ENCODE data around the gene DDIT3. TPM values are rescaled to one million over a fixed set of nuclear protein-coding genes. Genes with fewer than 3 reads are reported as not detected.

The DDIT3 gene
- total RNA-seq (2021) (15.6 and 17.3 TPM in 2 replicates), Bru-seq, nascent RNA (percentile 88 among the genes with signal in this experiment), BruChase-seq, experiment 1, labeled RNA remaining after a 2-hour chase (percentile 81 among the genes with signal in this experiment), BruChase-seq, experiment 2, labeled RNA remaining after a 6-hour chase (percentile 64 among the genes with signal in this experiment)
- long read RNA-seq, transcript DDIT3-201 (4 exons, 906 nt): major isoform, 35 of 51 reads
- long read RNA-seq, transcript DDIT3-202 (4 exons, 872 nt): minor isoform, 6 of 51 reads
- long read RNA-seq, partial matches to known transcripts: 2 of 51 reads
- long read RNA-seq, other reads (novel, unspliced or antisense): 5 of 51 reads

GRCh38 chr12:57520053-57520818 is at the start of gene DDIT3:
TSS of gene DDIT3 (minus strand) at chr12:57520514. CDS start at chr12:57517406, 3,108 bp downstream.
- H3K27ac ChIP-seq: peak within 1 kb of the TSS; percentile 99
- POLR2A ChIA-PET (ENCODE audit: unreplicated experiment): interaction anchor here (0.6 kb wide), 1 partner anchor 1165 kb away, joined by 6 read pairs; no protein-coding TSS in a partner anchor
- H2AFZ ChIP-seq: peak within 1 kb of the TSS; percentile 66
- no peaks in the 10 kb centered on the region for H3K9me2 ChIP-seq (ENCODE audit: insufficient read depth)
- DNase-seq: peak; percentile 91 to 99
- intact Hi-C loops (cut with micrococcal nuclease; ENCODE audit: unreplicated experiment): no loop called here
- CTCF ChIA-PET: interaction anchor here (0.5 kb wide), 1 partner anchor 31 kb away, joined by 3 read pairs; no protein-coding TSS in a partner anchor
- H3F3A ChIP-seq (ENCODE audit: insufficient read depth, low read depth): peaks cover 63% of the 10 kb centered on the region
- peak within 1 kb of the TSS; percentile 97 for H3K4me3 ChIP-seq
- BruUV-seq (replicated peaks): TSS peak; percentile 72
- H3K27me3 ChIP-seq (ENCODE audit: insufficient read depth, low read depth): no peaks in the 10 kb centered on the region
- H3K79me2 ChIP-seq (ENCODE audit: low read depth): peaks cover 61% of the 10 kb centered on the region
- peaks cover 43% of the 10 kb centered on the region for H3K36me3 ChIP-seq (ENCODE audit: low read depth)
- peak within 1 kb of the TSS; percentile 93 for H3K4me2 ChIP-seq
- peaks cover 34% of the 10 kb centered on the region for H3K4me1 ChIP-seq (replicated peaks; ENCODE audit: insufficient read depth)
- TF ChIP-seq CTCF (conservative IDR thresholded peaks at IDR 0.05): 0 out of 2 replicates have a peak, but pooled peaks have one; percentile 29
- no peak for TF ChIP-seq EZH2 (IDR thresholded peaks at IDR 0.05; ENCODE audit: low read depth)
- peaks cover 62% of the 10 kb centered on the region for H4K20me1 ChIP-seq (ENCODE audit: insufficient read depth)
- H3K9me3 ChIP-seq (ENCODE audit: insufficient read depth, low read depth): no peaks in the 10 kb centered on the region

- ChIA-PET CTCF (no interaction called here), POLR2A (ENCODE audit: unreplicated experiment) (no interaction called here)
- TF ChIP-seq EZH2 (IDR thresholded peaks at IDR 0.05; ENCODE audit: low read depth) (no peak), CTCF (conservative IDR thresholded peaks at IDR 0.05) (no peak)
These were observed 49.5 kb upstream of the DDIT3 start for GRCh38 chr12:57569858-57570257.

GRCh38 chr12:57568838-57569237 is 48.5 kb upstream of the DDIT3 start:
- Histone ChIP-seq H3K9me3 (ENCODE audit: insufficient read depth, low read depth) (no peaks in the 10 kb centered on the region), H3K36me3 (ENCODE audit: low read depth) (no peaks in the 10 kb centered on the region), H3K79me2 (ENCODE audit: low read depth) (no peaks in the 10 kb centered on the region), H3K27me3 (ENCODE audit: insufficient read depth, low read depth) (peaks cover 35% of the 10 kb centered on the region), H2AFZ (no peak overlapping the region), H4K20me1 (ENCODE audit: insufficient read depth) (no peaks in the 10 kb centered on the region), H3K4me3 (no peak overlapping the region), H3F3A (ENCODE audit: insufficient read depth, low read depth) (no peaks in the 10 kb centered on the region), H3K4me1 (replicated peaks; ENCODE audit: insufficient read depth) (no peaks in the 10 kb centered on the region), H3K27ac (no peak overlapping the region), H3K9me2 (ENCODE audit: insufficient read depth) (no peaks in the 10 kb centered on the region), H3K4me2 (no peak overlapping the region)
- no peak for DNase-seq
- TF ChIP-seq EZH2 (IDR thresholded peaks at IDR 0.05; ENCODE audit: low read depth): no peak
- no peak for TF ChIP-seq CTCF (conservative IDR thresholded peaks at IDR 0.05)
- ChIA-PET CTCF (no interaction called here), POLR2A (ENCODE audit: unreplicated experiment) (no interaction called here)
- intact Hi-C loops (cut with micrococcal nuclease; ENCODE audit: unreplicated experiment): no loop called here
- BruUV-seq (replicated peaks): no TSS peak

More at GRCh38 chr12:57569858-57570257, 49.5 kb upstream of the DDIT3 start:
- BruUV-seq (replicated peaks): no TSS peak
- no peaks in the 10 kb centered on the region for H3K79me2 ChIP-seq (ENCODE audit: low read depth)
- DNase-seq: no peak
- no peaks in the 10 kb centered on the region for H4K20me1 ChIP-seq (ENCODE audit: insufficient read depth)
- H3F3A ChIP-seq (ENCODE audit: insufficient read depth, low read depth): no peaks in the 10 kb centered on the region
- H3K4me1 ChIP-seq (replicated peaks; ENCODE audit: insufficient read depth): no peaks in the 10 kb centered on the region
- no peaks in the 10 kb centered on the region for H3K9me3 ChIP-seq (ENCODE audit: insufficient read depth, low read depth)
- no peaks in the 10 kb centered on the region for H3K9me2 ChIP-seq (ENCODE audit: insufficient read depth)
- peaks cover 25% of the 10 kb centered on the region for H3K27me3 ChIP-seq (ENCODE audit: insufficient read depth, low read depth)
- no peak overlapping the region for H2AFZ ChIP-seq
- no peak overlapping the region for H3K4me2 ChIP-seq
- H3K36me3 ChIP-seq (ENCODE audit: low read depth): no peaks in the 10 kb centered on the region
- no peak overlapping the region for H3K4me3 ChIP-seq
- intact Hi-C loops (cut with micrococcal nuclease; ENCODE audit: unreplicated experiment): no loop called here
- no peak overlapping the region for H3K27ac ChIP-seq
